ENCODE results near the gene PRCC.
A peak's percentile ranks its signal among the peaks of the same experiment; 100 is the strongest.

Gene PRCC

GRCh38 chr1:156740741-156741480 is 26.4 kb upstream of the PRCC start, which contains the start of gene MRPL24:
Gene MRPL24, minus strand, starts transcription at chr1:156741088. Its CDS starts 2,384 bp downstream, at chr1:156738704.
- in situ Hi-C loops (cut with HindIII; ENCODE audit: low sequenced_read_pairs), result no loop called here
- peak within 1 kb of the TSS; percentile 69 for H3K4me3 ChIP-seq (ENCODE audit: low read depth, low read length)
- DNase-seq (ENCODE audit: low read depth), result peak; percentile 99
- no peak for TF ChIP-seq CTCF (IDR thresholded peaks at IDR 0.05; ENCODE audit: low read depth, low read length, missing control alignments)

GRCh38 chr1:156741481-156741983 is 25.8 kb upstream of the PRCC start:
- DNase-seq (ENCODE audit: low read depth), result no peak
- in situ Hi-C loops (cut with HindIII; ENCODE audit: low sequenced_read_pairs), result no loop called here
- TF ChIP-seq CTCF (IDR thresholded peaks at IDR 0.05; ENCODE audit: low read depth, low read length, missing control alignments), result no peak

GRCh38 chr1:156742017-156742416 is 25.3 kb upstream of the PRCC start:
- in situ Hi-C loops (cut with HindIII; ENCODE audit: low sequenced_read_pairs), result no loop called here
- no peak overlapping the region for H3K4me3 ChIP-seq (ENCODE audit: low read depth, low read length)
- no peak for TF ChIP-seq CTCF (IDR thresholded peaks at IDR 0.05; ENCODE audit: low read depth, low read length, missing control alignments)
- no peak for DNase-seq (ENCODE audit: low read depth)

More at GRCh38 chr1:156741481-156741983, 25.8 kb upstream of the PRCC start:
- no peak overlapping the region for H3K4me3 ChIP-seq (ENCODE audit: low read depth, low read length)

- TF ChIP-seq CTCF (IDR thresholded peaks at IDR 0.05; ENCODE audit: low read depth, low read length, missing control alignments), result no peak
- in situ Hi-C loops (cut with HindIII; ENCODE audit: low sequenced_read_pairs), result no loop called here
- no peak overlapping the region for H3K4me3 ChIP-seq (ENCODE audit: low read depth, low read length)
- no peak for DNase-seq (ENCODE audit: low read depth)
Measured at GRCh38 chr1:156742801-156743200, 24.5 kb upstream of the PRCC start.

- TF ChIP-seq CTCF (IDR thresholded peaks at IDR 0.05; ENCODE audit: low read depth, low read length, missing control alignments), result no peak
- in situ Hi-C loops (cut with HindIII; ENCODE audit: low sequenced_read_pairs), result no loop called here
- no peak for DNase-seq (ENCODE audit: low read depth)
- no peak overlapping the region for H3K4me3 ChIP-seq (ENCODE audit: low read depth, low read length)
Measured at GRCh38 chr1:156743367-156744302, 23.7 kb upstream of the PRCC start.

- DNase-seq (ENCODE audit: low read depth), result no peak
- no peak for TF ChIP-seq CTCF (IDR thresholded peaks at IDR 0.05; ENCODE audit: low read depth, low read length, missing control alignments)
- H3K4me3 ChIP-seq (ENCODE audit: low read depth, low read length), result no peak overlapping the region
- in situ Hi-C loops (cut with HindIII; ENCODE audit: low sequenced_read_pairs), result no loop called here
Measured at GRCh38 chr1:156744344-156744743, 23.0 kb upstream of the PRCC start.
